B cell (primary cell): ENCODE results near the gene SHE. TPM values are rescaled to one million over a fixed set of nuclear protein-coding genes. Genes with fewer than 3 reads are reported as not detected.

Experiments used
- ATAC-seq: fragments of 200-7000 bp; cut with Tn5 transposase; one replicate; pipeline ENCODE4 v1.10.0; 2021; ENCODE audit warnings: low read depth, mild to moderate bottlenecking, moderate number of reproducible peaks, moderate library complexity
- CTCF ChIA-PET: fragments of 350-600 bp; sonication (Branson Sonifier 250); formaldehyde crosslinking; loops from one replicate; lab custom pipeline; 2021; ENCODE audit warnings: antibody characterized with exemption, inconsistent platforms; lab: Charles Lee
- POLR2A ChIA-PET: fragments of 350-600 bp; sonication (Branson Sonifier 250); formaldehyde crosslinking; loops from one replicate; lab custom pipeline; 2021; ENCODE audit warnings: antibody characterized with exemption; lab: Charles Lee
- DNase-seq: peaks from one replicate; pipeline ENCODE4 v3.0.0; 2013
- H2AFZ ChIP-seq: 2 replicates; pipeline ENCODE4 v1.6.1; 2012; ENCODE audit warnings: mild to moderate bottlenecking, low read depth, low read length; ENCODE audit not compliant: insufficient read depth, poor library complexity, severe bottlenecking
- H3K27ac ChIP-seq, 2 donors: 1 replicate in 1 of 2; 2 replicates in 1 of 2; pipeline ENCODE4 v1.5.1; 2012 to 2013; ENCODE audit warnings: low read length in 2 of 2, mild to moderate bottlenecking in 2 of 2, moderate library complexity in 1 of 2
- H3K27me3 ChIP-seq, 4 experiments: fragments of 200-600 bp in 1 of 4; sonication (generic) in 1 of 4; replicated peaks in 1 of 4; 1 replicate in 2 of 4; 2 replicates in 2 of 4; pipeline versions ENCODE4 v1.6.1 to v1.7.0; 2013 to 2016; ENCODE audit warnings: low read length in 3 of 4, mild to moderate bottlenecking in 2 of 4, mixed read lengths in 1 of 4, moderate library complexity in 1 of 4; ENCODE audit not compliant: insufficient read depth in 4 of 4, control insufficient read depth in 3 of 4; ENCODE audit errors: control extremely low read depth in 1 of 4
- H3K36me3 ChIP-seq, 2 experiments: replicated peaks in 1 of 2; 1 replicate in 1 of 2; 2 replicates in 1 of 2; pipeline versions ENCODE4 v1.6.1 to v1.7.1; 2013; ENCODE audit warnings: low read length in 1 of 2; ENCODE audit not compliant: insufficient read depth in 2 of 2, control insufficient read depth in 1 of 2; ENCODE audit errors: control extremely low read depth in 1 of 2, extremely low read depth in 1 of 2
- H3K4me1 ChIP-seq, 2 donors: fragments of 200-600 bp in 1 of 2; sonication (generic) in 1 of 2; 1 replicate in 1 of 2; 2 replicates in 1 of 2; pipeline versions ENCODE4 v1.5.1 to v1.6.1; 2013 to 2017; ENCODE audit warnings: low read length in 2 of 2; ENCODE audit not compliant: control insufficient read depth in 2 of 2, insufficient read depth in 2 of 2
- H3K4me2 ChIP-seq: replicated peaks from 2 replicates; pipeline ENCODE3; 2012; ENCODE audit warnings: mild to moderate bottlenecking, low read depth, low read length; ENCODE audit not compliant: poor library complexity, severe bottlenecking
- H3K4me3 ChIP-seq, 5 experiments: fragments of 200-600 bp in 1 of 5; sonication (generic) in 1 of 5; 1 replicate in 3 of 5; 2 replicates in 2 of 5; pipeline versions ENCODE4 v1.5.1 to v1.7.0; 2011 to 2016; ENCODE audit warnings: low read length in 4 of 5, mild to moderate bottlenecking in 4 of 5, low read depth in 2 of 5, control low read depth in 1 of 5, moderate library complexity in 1 of 5; ENCODE audit not compliant: insufficient read depth in 1 of 5; ENCODE audit errors: control extremely low read depth in 1 of 5, extremely low read depth in 1 of 5
- H3K79me2 ChIP-seq: fragments of 200-600 bp; sonication (generic); one replicate; pipeline ENCODE4 v1.6.0; 2016; ENCODE audit warnings: low read length; ENCODE audit not compliant: control insufficient read depth, insufficient read depth
- H3K9ac ChIP-seq: fragments of 200-600 bp; sonication (generic); 2 replicates; pipeline ENCODE4 v1.6.1; 2017; ENCODE audit warnings: mild to moderate bottlenecking, low read length, moderate library complexity
- H3K9me3 ChIP-seq, 3 donors: one replicate each; pipeline versions ENCODE4 v1.6.1 to v1.7.1; 2013; ENCODE audit warnings: low read length in 2 of 3; ENCODE audit not compliant: control insufficient read depth in 2 of 3, insufficient read depth in 1 of 3; ENCODE audit errors: control extremely low read depth in 1 of 3
- H4K20me1 ChIP-seq: 2 replicates; pipeline ENCODE4 v1.6.0; 2012; ENCODE audit warnings: mild to moderate bottlenecking, low read length; ENCODE audit not compliant: insufficient read depth, control insufficient read depth, poor library complexity, severe bottlenecking
- H3K27ac Mint-ChIP-seq: one replicate; pipeline ENCODE4 v1.8.0; 2021; ENCODE audit warnings: mixed read lengths
- H3K27me3 Mint-ChIP-seq: one replicate; pipeline ENCODE4 v1.8.0; 2021; ENCODE audit warnings: mixed read lengths
- H3K4me1 Mint-ChIP-seq: one replicate; pipeline ENCODE4 v1.8.0; 2021; ENCODE audit warnings: mixed read lengths
- H3K4me3 Mint-ChIP-seq: one replicate; pipeline ENCODE4 v1.8.0; 2021; ENCODE audit warnings: mixed read lengths
- H3K9me3 Mint-ChIP-seq: one replicate; pipeline ENCODE4 v1.8.0; 2022; ENCODE audit warnings: mixed read lengths; ENCODE audit not compliant: insufficient read depth
- CTCF ChIP-seq: fragments of 200-600 bp; IDR thresholded peaks from one replicate; pipeline ENCODE4 v1.8.0; 2022; ENCODE audit warnings: antibody characterized with exemption, mild to moderate bottlenecking
- EZH2 ChIP-seq: IDR thresholded peaks from 2 replicates; pipeline ENCODE4 v1.6.1; 2012; ENCODE audit warnings: borderline replicate concordance, low read depth, mild to moderate bottlenecking, moderate library complexity, low read length; ENCODE audit not compliant: insufficient read depth, poor library complexity, severe bottlenecking
- WGBS: methylation state at CpG from one replicate; pipeline ENCODE4 v1.1.5; 2013; ENCODE audit warnings: missing lambda C conversion rate; ENCODE audit not compliant: insufficient coverage; 5-methylcytosine and 5-hydroxymethylcytosine counted together
- intact Hi-C: fragments of 100-400 bp; cut with micrococcal nuclease; formaldehyde crosslinking; loops from one replicate; pipeline ENCODE4 v1.10.0; 2022
- polyA plus RNA-seq: library from polyadenylated mRNA; depleted of rRNA; stranded (reverse); fragments of >200 nt; gene quantifications from 2 replicates; pipeline ENCODE4 v1.2.3, GENCODE V29; 2012
- total RNA-seq, 2 donors: library from RNA; stranded (reverse); fragments of 120-200 nt in 1 of 2; gene quantifications; 1 replicate in 1 of 2; 2 replicates in 1 of 2; pipeline versions ENCODE4 v1.2.3 to v1.2.4, GENCODE V29; 2013 to 2022

SHE gene
- total and polyA plus RNA-seq, 2 donors (not counting 1 experiment from before 2014, with no cell fraction given): 0.01 TPM; not detected in 1

GRCh38 chr1:154474802-154475201, 27.4 kb downstream of the SHE start:
- CTCF ChIA-PET: no interaction called here
- Histone ChIP-seq H3K9ac (no peak overlapping the region), H3K4me2 (no peak overlapping the region), H3K9me3 (no peaks in the 10 kb centered on the region), H2AFZ (no peak overlapping the region), H4K20me1 (no peaks in the 10 kb centered on the region), H3K4me3 (no peak overlapping the region), H3K79me2 (no peaks in the 10 kb centered on the region), H3K27ac (no peak overlapping the region), H3K36me3 (no peaks in the 10 kb centered on the region), H3K4me1 (peaks cover 0 to 7% of the 10 kb centered on the region in 2 donors), H3K27me3 (no peaks in the 10 kb centered on the region)
- no peak for TF ChIP-seq CTCF
- TF ChIP-seq EZH2: no peak
- POLR2A ChIA-PET: no interaction called here
- no peak for ATAC-seq
- peaks cover 3% of the 10 kb centered on the region for H3K4me1 Mint-ChIP-seq
- H3K27me3 Mint-ChIP-seq: no peaks in the 10 kb centered on the region
- H3K4me3 Mint-ChIP-seq: no peak overlapping the region
- no peaks in the 10 kb centered on the region for H3K9me3 Mint-ChIP-seq
- intact Hi-C loops: no loop called here
- 40% methylated on average over 2 of the region's 3 CpGs for WGBS
- no peak overlapping the region for H3K27ac Mint-ChIP-seq
- DNase-seq: no peak

GRCh38 chr1:154471304-154471703, 30.9 kb downstream of the SHE start:
- intact Hi-C loops: no loop called here
- H2AFZ ChIP-seq: no peak overlapping the region
- H3K79me2 ChIP-seq: no peaks in the 10 kb centered on the region
- H3K9me3 Mint-ChIP-seq: no peaks in the 10 kb centered on the region
- no peaks in the 10 kb centered on the region for H3K36me3 ChIP-seq
- TF ChIP-seq EZH2 (no peak), CTCF (no peak)
- no CpG with 5 or more reads among the region's 2 CpGs for whole genome bisulfite sequencing
- CTCF ChIA-PET: no interaction called here
- H3K4me3 ChIP-seq: no peak overlapping the region
- POLR2A ChIA-PET: no interaction called here
- DNase-seq (no peak), ATAC-seq (no peak)
- no peaks in the 10 kb centered on the region for H3K27me3 ChIP-seq
- H3K4me3 Mint-ChIP-seq: no peak overlapping the region
- no peak overlapping the region for H3K27ac ChIP-seq
- no peak overlapping the region for H3K9ac ChIP-seq
- no peak overlapping the region for H3K4me2 ChIP-seq
- H3K27me3 Mint-ChIP-seq: no peaks in the 10 kb centered on the region
- H3K4me1 Mint-ChIP-seq: peaks cover 10% of the 10 kb centered on the region
- no peak overlapping the region for H3K27ac Mint-ChIP-seq
- peaks cover 0 to 7% of the 10 kb centered on the region in 2 donors for H3K4me1 ChIP-seq
- H4K20me1 ChIP-seq: no peaks in the 10 kb centered on the region
- H3K9me3 ChIP-seq: no peaks in the 10 kb centered on the region
